Measurements from ENCODE around the gene RNF208. TPM values are rescaled to one million over a fixed set of nuclear protein-coding genes. Genes with fewer than 3 reads are reported as not detected.

RNF208 gene
- total and polyA plus RNA-seq, 2 donors (not counting 3 experiments of a cell fraction or from before 2014, with no cell fraction given): 1.3 to 4.8 TPM

DNA sequence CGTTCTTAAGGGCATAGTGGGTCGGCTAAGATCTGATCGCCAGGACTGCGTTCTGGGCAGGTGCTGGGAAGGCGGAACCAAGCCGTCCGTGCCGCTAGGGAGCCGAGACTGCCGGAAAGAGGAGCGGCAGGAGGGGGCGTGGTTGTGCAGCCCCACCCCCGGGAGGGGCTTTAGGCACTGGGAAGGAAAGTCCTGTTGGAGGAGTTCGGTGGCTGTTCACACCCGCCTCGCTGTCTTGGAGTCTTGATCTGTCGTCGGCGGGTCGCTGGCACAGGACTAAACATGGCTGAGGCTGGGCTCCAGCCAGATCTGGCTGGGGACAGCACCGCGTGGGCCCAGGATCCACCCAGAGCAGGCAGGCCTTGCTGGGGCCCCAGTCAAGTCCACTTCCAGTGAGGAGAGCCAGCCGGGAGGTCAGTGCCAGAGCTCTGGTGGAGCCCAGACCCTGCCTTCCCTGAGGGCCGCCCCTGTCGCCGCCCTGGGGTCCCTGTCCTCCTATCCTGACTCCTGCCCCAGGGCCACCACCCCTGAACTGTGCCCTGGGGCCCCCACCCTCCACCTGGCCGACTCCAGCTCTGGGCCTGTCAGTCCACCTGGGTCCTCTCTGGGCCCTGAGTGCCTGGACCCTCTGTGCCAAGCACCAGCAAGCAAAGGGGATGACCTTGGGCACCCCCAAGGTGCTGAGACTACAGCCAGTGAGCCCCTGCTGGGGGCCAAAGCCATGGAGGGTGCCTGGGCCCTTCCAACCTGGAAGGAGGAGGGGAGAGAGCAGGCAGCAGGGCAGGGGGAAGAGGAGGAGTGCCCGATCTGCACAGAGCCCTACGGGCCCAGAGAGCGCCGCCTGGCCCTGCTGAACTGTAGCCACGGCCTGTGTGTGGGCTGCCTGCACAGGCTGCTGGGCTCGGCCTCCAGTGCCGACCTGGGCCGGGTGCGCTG is 4.5 kb downstream of the RNF208 start:
- Histone ChIP-seq H3K4me1 (ENCODE audit: control insufficient read depth, extremely low read depth, insufficient read depth, low read length) (peaks cover 7% of the 10 kb centered on the region), H3K79me2 (ENCODE audit: control insufficient read depth, insufficient read depth, low read length) (no peaks in the 10 kb centered on the region), H3K4me3 (replicated peaks in 1 of 3; ENCODE audit: insufficient read depth in 1 of 3, low read depth in 1 of 3, low read length in 3 of 3) (no peak overlapping the region), H3K4me2 (ENCODE audit: insufficient read depth, low read length) (no peak overlapping the region), H2AFZ (ENCODE audit: low read depth, low read length) (no peak overlapping the region), H3K9ac (replicated peaks; ENCODE audit: extremely low read depth, insufficient read depth, low read length) (no peak overlapping the region), H3K9me3 (replicated peaks; ENCODE audit: control insufficient read depth, insufficient read depth, low read length) (no peaks in the 10 kb centered on the region), H3K9me1 (replicated peaks; ENCODE audit: control insufficient read depth, extremely low read depth, insufficient read depth, low read length) (no peaks in the 10 kb centered on the region), H3K27me3 (ENCODE audit: control insufficient read depth in 2 of 2, insufficient read depth in 2 of 2, low read length in 2 of 2) (no peaks in the 10 kb centered on the region), H3K27ac (ENCODE audit: insufficient read depth, low read depth, low read length) (no peak overlapping the region), H4K20me1 (replicated peaks; ENCODE audit: control insufficient read depth, extremely low read depth, insufficient read depth, low read length) (no peaks in the 10 kb centered on the region), H3K36me3 (ENCODE audit: control insufficient read depth in 2 of 2, extremely low read depth in 1 of 2, insufficient read depth in 2 of 2, low read length in 2 of 2) (peaks cover 0 to 4% of the 10 kb centered on the region in 2 experiments)
- POLR2A ChIA-PET: interaction anchor here (0.6 kb wide), 1 partner anchor 171 kb away, joined by 8 read pairs; no protein-coding TSS in a partner anchor
- FAIRE-seq (no peak), DNase-seq (ENCODE audit: low read depth, low spot score) (no peak)
- CTCF ChIA-PET: interaction anchor here (0.7 to 2.1 kb wide), 4 partner anchors 11 to 41 kb away, joined by 3 to 8 read pairs (median 4); partner anchors contain the start of genes ANAPC2 and SSNA1
- no TSS peak for BruUV-seq (replicated peaks)
- dilution Hi-C loops (cut with MboI; ENCODE audit: extremely low pct_ligation_motif_present, low sequenced_read_pairs) (no loop called here), intact Hi-C loops (cut with micrococcal nuclease) (no loop called here)
- no peak for TF ChIP-seq JUN (IDR thresholded peaks at IDR 0.05; ENCODE audit: borderline replicate concordance, insufficient read depth, insufficient read length, low read depth)
- TF ChIP-seq MYC (IDR thresholded peaks at IDR 0.05; ENCODE audit: low read depth, low read length): no peak
- TF ChIP-seq, protein P1, sequence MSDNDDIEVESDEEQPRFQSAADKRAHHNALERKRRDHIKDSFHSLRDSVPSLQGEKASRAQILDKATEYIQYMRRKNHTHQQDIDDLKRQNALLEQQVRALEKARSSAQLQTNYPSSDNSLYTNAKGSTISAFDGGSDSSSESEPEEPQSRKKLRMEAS (IDR thresholded peaks at IDR 0.05; ENCODE audit: insufficient read depth, insufficient read length): no peak
- TF ChIP-seq GATA2 (IDR thresholded peaks at IDR 0.05; ENCODE audit: insufficient read depth, insufficient read length, low read depth, low read length): no peak
- TF ChIP-seq, protein P2, sequence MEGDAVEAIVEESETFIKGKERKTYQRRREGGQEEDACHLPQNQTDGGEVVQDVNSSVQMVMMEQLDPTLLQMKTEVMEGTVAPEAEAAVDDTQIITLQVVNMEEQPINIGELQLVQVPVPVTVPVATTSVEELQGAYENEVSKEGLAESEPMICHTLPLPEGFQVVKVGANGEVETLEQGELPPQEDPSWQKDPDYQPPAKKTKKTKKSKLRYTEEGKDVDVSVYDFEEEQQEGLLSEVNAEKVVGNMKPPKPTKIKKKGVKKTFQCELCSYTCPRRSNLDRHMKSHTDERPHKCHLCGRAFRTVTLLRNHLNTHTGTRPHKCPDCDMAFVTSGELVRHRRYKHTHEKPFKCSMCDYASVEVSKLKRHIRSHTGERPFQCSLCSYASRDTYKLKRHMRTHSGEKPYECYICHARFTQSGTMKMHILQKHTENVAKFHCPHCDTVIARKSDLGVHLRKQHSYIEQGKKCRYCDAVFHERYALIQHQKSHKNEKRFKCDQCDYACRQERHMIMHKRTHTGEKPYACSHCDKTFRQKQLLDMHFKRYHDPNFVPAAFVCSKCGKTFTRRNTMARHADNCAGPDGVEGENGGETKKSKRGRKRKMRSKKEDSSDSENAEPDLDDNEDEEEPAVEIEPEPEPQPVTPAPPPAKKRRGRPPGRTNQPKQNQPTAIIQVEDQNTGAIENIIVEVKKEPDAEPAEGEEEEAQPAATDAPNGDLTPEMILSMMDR (IDR thresholded peaks at IDR 0.05; ENCODE audit: extremely low read depth in 1 of 2, insufficient read depth in 1 of 2, low read depth in 1 of 2, low read length in 2 of 2): no peak
- no peak for TF ChIP-seq EZH2 (IDR thresholded peaks at IDR 0.05; ENCODE audit: borderline replicate concordance, low read depth, low read length, severe bottlenecking)
- TF ChIP-seq POLR2AphosphoS5 (IDR thresholded peaks at IDR 0.05; ENCODE audit: insufficient read depth, low read depth, low read length): no peak
- no peak for TF ChIP-seq FOS (IDR thresholded peaks at IDR 0.05; ENCODE audit: borderline replicate concordance, insufficient read depth, low read length)

Measured in endothelial cell of umbilical vein (primary cell).